ENCODE data around the gene KRT79.

GRCh38 chr12:52827499-52828090 is 6.5 kb downstream of the KRT79 start:
- TF ChIP-seq POLR2AphosphoS5 (IDR thresholded peaks at IDR 0.05; ENCODE audit: low read depth, low read length): no peak
- no peak for TF ChIP-seq FOXP2 (optimal IDR thresholded peaks at IDR 0.05; ENCODE audit: borderline replicate concordance, extremely low read depth, extremely low read length, insufficient read depth)

Measured in PFSK-1 (cell line).